Osteoblast (primary cell): ENCODE data around the gene HK1. TPM values are rescaled to one million over a fixed set of nuclear protein-coding genes. Genes with fewer than 3 reads are reported as not detected.

Source experiments
- DNase-seq: peaks from one replicate; pipeline ENCODE4 v3.0.0; 2011; ENCODE audit warnings: low spot score, mixed read lengths; ENCODE audit not compliant: insufficient read length; ENCODE audit errors: missing footprints
- H2AFZ ChIP-seq: 2 replicates; pipeline ENCODE4 v1.6.0; 2011; ENCODE audit warnings: mild to moderate bottlenecking, low read length
- H3K27ac ChIP-seq: 2 replicates; pipeline ENCODE4 v1.5.1; 2011; ENCODE audit warnings: mild to moderate bottlenecking, low read depth, low read length, moderate library complexity
- H3K27me3 ChIP-seq: 2 replicates; pipeline ENCODE4 v1.6.0; 2012; ENCODE audit warnings: mild to moderate bottlenecking, control low read depth, inconsistent platforms, low read length, moderate library complexity; ENCODE audit not compliant: insufficient read depth
- H3K36me3 ChIP-seq: 2 replicates; pipeline ENCODE4 v1.5.1; 2011; ENCODE audit warnings: mild to moderate bottlenecking, low read length, control low read depth, moderate library complexity; ENCODE audit not compliant: insufficient read depth
- H3K4me1 ChIP-seq: 2 replicates; pipeline ENCODE4 v1.5.1; 2011; ENCODE audit warnings: mild to moderate bottlenecking, low read length, control low read depth, moderate library complexity; ENCODE audit not compliant: insufficient read depth
- H3K4me2 ChIP-seq: 2 replicates; pipeline ENCODE4 v1.6.0; 2011; ENCODE audit warnings: mild to moderate bottlenecking, low read length; ENCODE audit not compliant: insufficient read depth
- H3K4me3 ChIP-seq: fragments of 200-600 bp; sonication (generic); 3 replicates; pipeline ENCODE4 v1.5.1; 2012; ENCODE audit warnings: mild to moderate bottlenecking, low read length, inconsistent platforms; ENCODE audit not compliant: insufficient read depth
- H3K79me2 ChIP-seq: 2 replicates; pipeline ENCODE4 v1.6.0; 2012; ENCODE audit warnings: mild to moderate bottlenecking, low read length, control low read depth, inconsistent platforms; ENCODE audit not compliant: insufficient read depth
- H3K9me3 ChIP-seq: 2 replicates; pipeline ENCODE4 v1.5.1; 2011; ENCODE audit warnings: low read depth, low read length, control low read depth
- H4K20me1 ChIP-seq: 2 replicates; pipeline ENCODE4 v1.6.0; 2012; ENCODE audit warnings: mild to moderate bottlenecking, low read length, control low read depth; ENCODE audit not compliant: insufficient read depth
- CTCF ChIP-seq: IDR thresholded peaks from 2 replicates; pipeline ENCODE4 v1.5.1; 2011; ENCODE audit warnings: mild to moderate bottlenecking, low read depth, low read length, moderate library complexity; ENCODE audit errors: extremely low read depth
- total RNA-seq: library from RNA; depleted of rRNA; stranded (reverse); fragments of >200 nt; gene quantifications from 2 replicates; pipeline ENCODE4 v1.2.3, GENCODE V29; 2012

Gene HK1
- total RNA-seq, 1 donor, result 111 TPM

GRCh38 chr10:69239816-69240434 is 38.4 kb upstream of the HK1 start:
- Histone ChIP-seq H3K4me2 (no peak overlapping the region), H4K20me1 (no peaks in the 10 kb centered on the region), H3K27ac (peak overlapping the region; percentile 48), H2AFZ (no peak overlapping the region), H3K4me3 (no peak overlapping the region), H3K9me3 (no peaks in the 10 kb centered on the region), H3K27me3 (no peaks in the 10 kb centered on the region), H3K4me1 (peaks cover 32% of the 10 kb centered on the region), H3K79me2 (no peaks in the 10 kb centered on the region), H3K36me3 (no peaks in the 10 kb centered on the region)
- DNase-seq, result peak; percentile 79
- TF ChIP-seq CTCF, result no peak

- no peak overlapping the region for H3K4me3 ChIP-seq
- no peaks in the 10 kb centered on the region for H3K79me2 ChIP-seq
- H2AFZ ChIP-seq, result no peak overlapping the region
- peak; percentile 77 for DNase-seq
- H3K4me1 ChIP-seq, result peaks cover 32% of the 10 kb centered on the region
- no peak overlapping the region for H3K4me2 ChIP-seq
- H3K9me3 ChIP-seq, result no peaks in the 10 kb centered on the region
- H3K27ac ChIP-seq, result no peak overlapping the region
- TF ChIP-seq CTCF, result no peak
- H3K27me3 ChIP-seq, result no peaks in the 10 kb centered on the region
- H3K36me3 ChIP-seq, result no peaks in the 10 kb centered on the region
- no peaks in the 10 kb centered on the region for H4K20me1 ChIP-seq
These were observed 37.8 kb upstream of the HK1 start for GRCh38 chr10:69240455-69240854.

- no peak for DNase-seq
- peak overlapping the region; percentile 61 for H3K27ac ChIP-seq
- no peak for TF ChIP-seq CTCF
- no peaks in the 10 kb centered on the region for H3K36me3 ChIP-seq
- H3K4me1 ChIP-seq, result peaks cover 32% of the 10 kb centered on the region
- peak overlapping the region; percentile 48 for H3K4me3 ChIP-seq
- no peaks in the 10 kb centered on the region for H3K79me2 ChIP-seq
- H2AFZ ChIP-seq, result peak overlapping the region; percentile 68
- H3K4me2 ChIP-seq, result peak overlapping the region; percentile 74
- no peaks in the 10 kb centered on the region for H4K20me1 ChIP-seq
- H3K27me3 ChIP-seq, result no peaks in the 10 kb centered on the region
- H3K9me3 ChIP-seq, result no peaks in the 10 kb centered on the region
These were observed 36.7 kb upstream of the HK1 start for GRCh38 chr10:69241575-69241974.

GRCh38 chr10:69242040-69242851 is 36.0 kb upstream of the HK1 start:
- Histone ChIP-seq H3K4me1 (peaks cover 32% of the 10 kb centered on the region), H3K4me2 (peak overlapping the region; percentile 74), H3K9me3 (no peaks in the 10 kb centered on the region), H2AFZ (peak overlapping the region; percentile 68), H3K4me3 (no peak overlapping the region), H3K79me2 (no peaks in the 10 kb centered on the region), H3K36me3 (no peaks in the 10 kb centered on the region), H3K27ac (peak overlapping the region; percentile 61), H4K20me1 (no peaks in the 10 kb centered on the region), H3K27me3 (no peaks in the 10 kb centered on the region)
- no peak for TF ChIP-seq CTCF
- no peak for DNase-seq
